GM12801 (cell line): Measurements from ENCODE around the gene ARAP1.

Experiments
- CTCF ChIP-seq: IDR thresholded peaks from one replicate; pipeline ENCODE4 v1.5.1; 2011; ENCODE audit warnings: control low read depth; ENCODE audit not compliant: insufficient read length; ENCODE audit errors: extremely low read depth

ARAP1 gene

GRCh38 chr11:72777755-72778278 lies 25.6 kb upstream of the ARAP1 start:
- TF ChIP-seq CTCF = no peak

- TF ChIP-seq CTCF = no peak
Observed at GRCh38 chr11:72776844-72777754, 24.9 kb upstream of the ARAP1 start.

- TF ChIP-seq CTCF = no peak
Observed at GRCh38 chr11:72776117-72776843, 24.1 kb upstream of the ARAP1 start.

- TF ChIP-seq CTCF = no peak
Observed at GRCh38 chr11:72775288-72776110, 23.3 kb upstream of the ARAP1 start.

- TF ChIP-seq CTCF = no peak
Observed at GRCh38 chr11:72774499-72774898, 22.3 kb upstream of the ARAP1 start.

- no peak for TF ChIP-seq CTCF
Observed at GRCh38 chr11:72773696-72774095, 21.5 kb upstream of the ARAP1 start.
